ENCODE measurements around the gene ANO10.
"Not testable (repeated sequence)": the region's sequence is repeated elsewhere in the genome, so short reads cannot be mapped to it uniquely, and the experiment has no call there.

Gene ANO10

DNA sequence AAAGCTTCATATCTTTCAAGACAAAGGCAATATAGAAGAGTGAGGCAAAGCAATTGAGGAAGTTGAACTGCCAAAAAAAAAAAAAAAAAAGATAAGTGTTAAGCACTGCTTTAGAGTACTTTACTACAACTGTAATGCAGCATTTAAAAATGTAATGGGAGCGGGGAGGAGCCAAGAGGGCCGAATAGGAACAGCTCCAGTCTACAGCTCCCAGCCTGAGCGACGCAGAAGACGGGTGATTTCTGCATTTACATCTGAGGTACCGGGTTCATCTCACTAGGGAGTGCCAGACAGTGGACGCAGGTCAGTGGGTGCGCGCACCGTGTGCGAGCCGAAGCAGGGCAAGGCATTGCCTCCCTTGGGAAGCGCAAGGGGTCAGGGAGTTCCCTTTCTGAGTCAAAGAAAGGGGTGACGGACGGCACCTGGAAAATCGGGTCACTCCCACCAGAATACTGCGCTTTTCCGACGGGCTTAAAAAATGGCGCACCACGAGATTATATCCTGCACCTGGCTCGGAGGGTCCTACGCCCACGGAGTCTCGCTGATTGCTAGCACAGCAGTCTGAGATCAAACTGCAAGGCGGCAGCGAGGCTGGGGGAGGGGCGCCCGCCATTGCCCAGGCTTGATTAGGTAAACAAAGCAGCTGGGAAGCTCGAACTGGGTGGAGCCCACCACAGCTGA lies 56.0 kb downstream of the ANO10 start:
- not testable (repeated sequence) for DNase-seq

DNA sequence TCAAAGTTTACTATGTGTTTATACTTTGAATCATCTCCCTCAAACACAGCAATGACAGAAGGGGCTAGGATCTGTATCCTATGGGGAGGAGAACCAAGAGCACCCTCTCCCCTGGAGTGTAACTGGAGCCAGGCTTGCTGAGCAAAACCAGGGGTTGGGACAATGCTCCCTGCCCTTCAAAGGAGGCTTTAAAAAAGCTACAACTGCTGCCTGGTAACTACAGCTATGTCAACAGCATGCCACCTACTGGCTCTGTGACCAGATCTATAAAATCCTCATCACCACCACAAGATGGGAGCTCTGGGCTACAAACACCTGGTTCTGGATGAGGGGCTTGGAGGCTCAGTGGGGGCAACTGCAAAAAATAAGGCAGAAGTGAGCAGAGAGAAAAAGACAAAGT lies 61.9 kb downstream of the ANO10 start:
- no peak for DNase-seq

DNA sequence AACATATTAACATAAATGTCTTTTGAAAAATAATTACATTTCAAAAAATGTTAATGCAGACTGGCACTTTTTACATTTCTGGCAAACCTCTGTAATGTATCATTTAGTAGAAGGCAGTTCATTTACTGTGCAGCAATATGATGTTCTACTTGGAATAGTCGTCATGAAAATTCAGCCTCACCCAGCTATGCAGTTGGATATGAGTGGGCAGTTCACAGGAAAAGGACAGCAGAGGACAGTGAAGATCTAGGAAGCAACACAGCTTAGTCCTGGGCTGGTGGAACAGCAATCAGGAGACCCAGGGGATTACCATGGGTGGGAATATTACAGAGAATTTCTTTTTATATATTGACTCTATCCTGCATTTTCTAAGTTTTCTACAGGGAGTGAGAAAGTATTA lies 63.6 kb downstream of the ANO10 start:
- no peak for DNase-seq

DNA sequence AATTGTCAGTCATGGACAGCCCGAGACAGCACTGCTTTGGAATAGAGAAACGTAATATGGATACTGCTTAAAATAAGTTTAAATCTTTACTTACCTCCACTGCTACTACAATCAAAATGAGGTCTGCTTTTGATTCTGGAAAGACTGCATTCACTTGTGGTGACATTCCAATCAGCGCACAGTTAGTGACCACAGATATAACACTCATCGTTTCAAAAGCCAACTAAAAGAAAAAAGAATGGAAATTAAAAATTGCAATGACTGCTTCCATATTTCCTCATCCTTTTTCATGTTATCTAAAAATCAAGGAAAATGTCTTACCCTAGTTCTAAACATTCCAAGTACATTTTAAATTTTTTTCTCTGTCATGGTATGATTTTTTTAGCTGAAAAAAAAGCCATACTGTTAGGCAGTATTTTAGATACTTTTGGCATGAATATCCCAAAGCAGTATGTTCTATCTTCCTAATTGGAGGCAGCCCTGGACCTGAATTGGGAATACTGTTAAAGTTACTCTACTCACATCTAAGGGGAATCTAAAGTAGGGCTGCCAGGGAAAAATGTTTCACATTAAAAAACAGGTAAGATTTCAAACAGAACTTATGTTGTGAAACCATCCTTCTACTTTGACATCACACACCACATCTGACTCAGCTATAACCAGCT lies 72.1 kb downstream of the ANO10 start:
- no peak for DNase-seq

DNA sequence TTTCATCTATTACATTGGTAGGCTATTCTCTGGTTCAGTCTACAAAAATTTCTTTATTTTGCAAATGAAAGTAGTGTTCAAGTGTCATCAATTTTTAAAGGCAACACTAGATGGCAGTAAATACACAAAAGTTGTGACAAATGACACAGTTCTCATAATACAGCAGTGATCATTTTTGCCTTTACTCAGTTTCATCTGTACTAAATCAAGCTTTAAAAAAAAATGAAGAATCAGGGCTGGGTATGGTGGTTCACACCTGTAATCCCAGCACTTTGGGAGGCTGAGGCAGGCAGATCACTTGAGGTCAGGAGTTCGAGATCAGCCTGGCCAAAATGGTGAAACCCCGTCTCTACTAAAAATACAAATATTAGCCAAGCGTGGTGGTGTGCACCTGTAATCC lies 77.5 kb downstream of the ANO10 start:
- not testable (repeated sequence) for DNase-seq

DNA sequence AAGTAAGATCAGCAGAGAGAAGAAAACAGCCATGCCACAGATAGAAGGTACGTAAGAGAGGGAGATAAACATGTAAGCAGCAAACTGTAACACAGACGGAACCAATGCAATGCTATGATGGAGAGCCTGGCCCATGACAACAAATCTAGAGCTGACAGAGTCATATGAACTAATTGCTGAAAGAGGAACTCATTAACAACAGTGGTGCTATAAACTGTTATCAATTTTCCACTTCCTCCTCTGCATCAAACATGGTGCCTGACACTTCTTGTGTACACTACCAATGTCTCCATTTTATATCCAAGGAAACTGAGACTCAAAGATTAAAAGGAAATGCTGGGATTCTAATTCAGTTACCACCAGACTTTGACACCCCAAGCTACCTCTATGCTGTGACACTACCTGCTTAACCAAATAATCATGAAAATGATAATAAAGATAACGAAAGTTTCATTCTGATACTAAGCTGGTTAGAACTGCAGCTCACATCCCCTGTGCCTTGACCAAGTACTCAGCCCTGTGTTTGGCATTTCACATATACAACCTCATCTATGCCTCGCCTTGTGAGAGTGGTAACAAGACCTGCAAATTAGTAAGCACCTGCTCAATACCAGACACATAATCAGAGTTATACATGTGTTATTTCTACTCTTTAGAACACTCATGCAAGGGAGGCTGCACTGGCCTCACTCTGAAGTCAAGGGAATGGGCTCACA lies 79.3 kb downstream of the ANO10 start:
- DNase-seq: no peak

DNA sequence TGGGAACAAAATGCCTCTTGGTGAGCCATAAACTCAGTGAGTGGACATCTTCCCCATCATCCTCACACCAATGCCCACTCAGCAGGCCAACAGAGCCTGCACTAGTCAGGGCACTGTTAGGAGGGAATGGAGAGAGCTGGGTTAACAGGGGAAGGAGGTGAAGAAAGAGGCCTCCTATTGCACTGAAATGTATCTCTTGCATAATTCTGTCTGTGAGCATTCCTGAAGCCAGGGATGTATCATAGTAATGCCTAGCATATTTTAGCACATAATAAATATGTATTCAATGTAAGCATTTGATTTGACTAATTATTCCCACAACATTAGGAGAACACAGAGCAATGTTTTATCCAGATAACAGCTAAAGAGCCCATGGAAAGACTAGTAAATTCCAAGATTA lies 81.2 kb downstream of the ANO10 start:
- DNase-seq: no peak

DNA sequence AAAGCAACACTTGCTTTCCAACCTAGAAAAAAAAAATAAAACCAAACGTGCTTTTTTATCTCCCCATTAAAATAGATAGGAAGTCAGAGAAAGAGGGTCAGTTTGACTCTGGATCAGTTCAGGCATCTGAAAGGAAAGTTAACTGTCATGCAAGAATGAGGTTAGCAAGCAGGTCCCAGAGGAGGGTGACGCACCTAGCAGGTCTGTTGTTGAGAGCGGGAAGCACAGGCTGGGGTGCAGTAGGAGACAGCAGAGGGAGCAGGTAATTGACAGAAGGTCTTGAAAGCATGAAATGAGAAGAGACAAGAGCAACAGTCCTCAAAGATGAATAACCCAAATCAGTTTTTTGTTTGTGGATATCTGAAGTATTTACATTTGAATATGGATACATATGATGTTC lies 82.5 kb downstream of the ANO10 start:
- no peak for DNase-seq

DNA sequence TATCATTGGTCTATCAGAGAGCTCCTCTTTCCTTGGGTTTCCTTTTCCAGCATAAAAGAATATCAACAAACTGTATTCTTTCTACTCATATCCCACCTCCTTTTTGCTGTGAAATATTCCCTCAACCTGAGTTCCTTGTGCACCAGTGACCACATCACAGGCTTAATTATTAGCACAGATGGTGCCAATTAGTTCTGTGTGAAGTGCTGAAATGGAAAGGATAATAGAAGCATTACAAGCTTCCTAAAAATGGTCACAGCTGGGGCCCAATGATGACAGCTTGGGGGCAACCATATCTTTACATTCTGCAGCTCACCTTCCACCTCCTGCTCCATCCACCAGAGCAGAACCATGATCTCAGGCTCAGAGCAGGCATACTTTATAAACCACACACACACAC lies 84.6 kb downstream of the ANO10 start:
- DNase-seq: no peak

DNA sequence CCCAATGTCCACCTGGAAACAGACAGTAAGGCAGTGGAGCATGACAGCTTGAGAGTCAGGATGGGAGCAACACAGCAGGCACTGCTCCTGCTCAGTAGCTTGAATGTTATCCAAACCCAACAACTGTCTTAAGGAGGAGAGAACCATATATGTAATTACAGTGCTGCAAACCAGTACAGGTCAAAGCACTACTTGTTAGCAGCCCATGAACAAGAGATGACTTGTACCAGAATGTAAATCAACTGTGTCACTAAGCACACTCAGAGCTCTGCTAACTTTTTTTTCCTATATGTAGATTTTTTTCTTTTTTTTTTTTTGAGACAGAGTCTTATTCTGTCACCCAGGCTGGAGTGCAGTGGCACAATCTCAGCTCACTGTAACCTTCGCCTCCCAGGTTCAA lies 87.1 kb downstream of the ANO10 start:
- DNase-seq: no peak

DNA sequence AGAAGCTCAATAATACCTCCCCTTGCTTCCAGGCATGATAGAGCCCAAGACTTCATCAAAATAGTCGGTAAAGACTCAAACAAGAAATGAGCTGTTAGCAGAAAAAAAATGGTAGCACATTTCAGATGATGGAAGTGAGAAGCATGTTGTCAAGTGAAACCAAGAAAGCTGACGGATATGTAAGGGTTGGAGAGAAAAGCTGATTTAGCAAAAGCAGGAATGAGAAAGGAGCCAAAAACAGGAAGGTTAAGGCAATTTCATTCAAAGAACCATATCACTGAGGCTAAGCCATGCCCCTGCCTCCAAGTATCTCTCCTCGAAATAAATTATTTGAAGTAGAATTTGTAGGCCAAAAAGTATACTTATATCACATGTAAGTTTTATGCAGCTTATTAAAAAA lies 88.8 kb downstream of the ANO10 start:
- DNase-seq: no peak

DNA sequence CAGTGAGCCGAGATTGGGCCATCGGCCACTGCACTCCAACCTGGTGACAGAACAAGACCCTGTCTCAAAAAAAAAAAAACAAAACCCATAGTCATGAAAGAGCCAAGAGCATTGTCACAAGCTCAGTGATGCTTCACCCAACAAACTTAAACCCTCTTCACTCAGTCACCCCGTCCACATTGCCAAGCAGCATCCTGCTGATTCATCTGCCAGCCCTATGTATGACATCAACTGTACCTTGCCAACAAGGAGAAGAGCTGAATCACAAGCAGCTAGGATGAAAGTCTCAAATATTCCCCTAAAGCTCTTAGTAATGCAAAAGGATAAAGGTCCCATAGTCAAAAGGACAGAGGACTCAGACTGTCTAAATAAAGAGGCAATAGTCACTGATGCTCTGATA lies 90.0 kb downstream of the ANO10 start:
- no peak for DNase-seq

DNA sequence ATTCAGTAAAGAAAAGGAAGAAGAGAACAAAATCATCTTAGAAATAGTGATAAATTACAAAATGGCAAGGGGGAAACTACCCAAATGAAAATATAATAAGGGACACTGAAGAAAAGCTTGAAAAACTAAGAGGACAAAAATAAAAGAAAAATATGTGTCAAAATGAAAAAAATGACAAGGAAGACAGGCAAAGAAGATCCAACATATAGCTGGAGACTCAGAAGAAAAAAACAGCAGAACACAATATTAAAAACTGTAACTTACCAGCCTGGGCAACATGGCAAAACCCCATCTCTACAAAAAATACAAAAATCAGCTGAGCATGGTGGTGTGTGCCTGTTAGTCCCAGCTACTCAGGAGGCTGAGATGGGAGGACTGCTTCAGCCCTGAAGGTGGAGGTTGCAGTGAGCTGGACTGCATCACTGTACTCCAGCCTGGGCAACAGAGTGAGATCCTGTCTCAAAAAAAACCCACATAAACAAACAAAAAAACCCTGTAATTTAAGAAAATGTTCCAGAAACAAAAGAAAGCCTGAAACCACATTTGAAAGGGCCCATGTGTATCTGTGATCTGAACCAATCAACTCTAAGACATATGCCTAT lies 93.2 kb downstream of the ANO10 start:
- no peak for DNase-seq

DNA sequence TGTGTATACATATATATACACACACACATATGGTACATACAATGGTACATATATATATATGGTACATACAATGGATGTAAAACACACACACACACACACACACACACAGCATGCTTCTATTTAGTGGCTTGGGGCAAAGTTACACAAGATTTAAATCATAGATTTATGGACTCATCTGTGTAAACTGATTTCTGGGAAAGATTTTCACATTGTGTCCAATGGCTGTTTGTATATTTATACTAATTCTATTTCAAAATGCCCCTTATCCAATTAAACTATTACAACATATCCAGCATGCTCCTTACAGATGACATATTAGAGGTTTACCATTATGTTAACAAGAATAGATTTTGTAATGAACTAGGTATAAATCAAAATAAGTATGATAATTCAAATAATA lies 94.9 kb downstream of the ANO10 start:
- no peak for DNase-seq

DNA sequence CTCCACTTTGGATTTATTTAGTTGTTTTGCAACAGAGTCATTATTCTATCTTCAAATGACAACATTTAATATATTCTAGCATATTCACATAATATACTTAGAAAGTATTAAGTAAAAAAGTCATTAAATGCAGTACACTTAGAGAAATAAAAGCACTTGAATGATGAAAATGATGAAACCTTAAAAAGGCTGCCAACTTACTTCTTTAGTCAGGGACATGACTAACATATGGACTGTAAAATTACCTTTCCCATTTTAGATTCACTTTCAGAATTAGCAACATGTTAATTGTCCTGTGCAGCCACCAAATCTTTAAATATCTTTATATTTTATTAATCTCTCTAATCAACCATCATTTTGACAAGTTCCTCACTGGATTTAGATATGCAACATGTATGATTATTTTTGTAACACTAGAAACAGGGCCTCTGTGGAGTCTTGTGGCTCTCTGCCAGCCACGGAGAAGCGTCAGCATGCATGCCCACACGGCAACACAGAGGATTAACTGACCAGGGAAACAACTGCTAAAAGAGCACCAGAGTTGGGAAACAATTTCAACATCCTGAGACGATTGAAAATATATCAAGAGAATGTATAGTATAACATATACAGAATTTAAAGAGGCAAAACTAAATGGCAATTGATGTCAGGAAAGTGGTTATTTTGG lies 95.7 kb downstream of the ANO10 start:
- DNase-seq: no peak

DNA sequence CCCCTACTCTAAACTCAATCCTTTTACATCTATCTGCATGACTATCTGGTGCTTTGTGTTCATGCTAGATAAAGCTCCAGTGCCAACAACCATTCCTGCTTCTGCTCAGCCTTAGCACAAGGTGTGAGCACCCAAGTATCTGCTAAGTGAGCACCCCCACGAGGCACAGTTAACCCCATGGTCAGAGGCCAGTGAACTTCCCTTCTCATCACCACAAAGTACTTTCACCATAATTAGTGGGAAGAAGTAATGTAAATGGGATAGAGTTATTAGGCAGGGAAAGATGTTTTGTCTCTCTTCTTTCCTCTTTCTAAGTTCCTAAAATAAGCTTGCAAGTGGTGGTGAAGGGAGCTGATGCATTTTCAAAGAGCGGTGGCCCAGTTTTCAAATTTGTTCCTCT lies 96.4 kb downstream of the ANO10 start:
- no peak for DNase-seq

DNA sequence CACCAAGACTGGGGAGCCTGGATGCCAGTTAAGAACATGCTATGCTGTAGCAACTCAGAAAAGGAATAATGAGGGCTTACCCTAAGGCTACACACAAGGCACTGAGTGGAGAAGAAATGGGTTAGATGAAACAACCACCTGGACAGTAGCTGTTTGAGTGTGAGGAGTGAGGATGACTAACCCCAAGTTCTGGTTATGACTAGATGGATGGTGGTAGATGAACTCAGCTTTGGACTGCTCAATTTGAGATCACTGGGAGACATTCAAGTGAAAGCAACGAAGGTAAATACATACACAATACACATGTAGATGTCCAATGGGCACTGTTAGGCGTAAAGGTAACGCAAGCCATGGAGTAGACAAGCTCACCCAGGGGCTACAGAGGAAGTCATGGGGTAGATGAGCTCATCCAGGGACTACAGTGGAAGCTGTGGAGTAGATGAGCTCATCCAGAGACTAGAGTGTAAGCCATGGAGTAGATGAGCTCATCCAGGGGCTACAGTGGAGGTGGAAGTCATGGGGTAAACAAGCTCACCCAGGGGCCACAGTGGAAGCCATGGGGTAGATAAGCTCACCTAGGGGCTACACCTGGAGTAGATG lies 98.3 kb downstream of the ANO10 start:
- no peak for DNase-seq

DNA sequence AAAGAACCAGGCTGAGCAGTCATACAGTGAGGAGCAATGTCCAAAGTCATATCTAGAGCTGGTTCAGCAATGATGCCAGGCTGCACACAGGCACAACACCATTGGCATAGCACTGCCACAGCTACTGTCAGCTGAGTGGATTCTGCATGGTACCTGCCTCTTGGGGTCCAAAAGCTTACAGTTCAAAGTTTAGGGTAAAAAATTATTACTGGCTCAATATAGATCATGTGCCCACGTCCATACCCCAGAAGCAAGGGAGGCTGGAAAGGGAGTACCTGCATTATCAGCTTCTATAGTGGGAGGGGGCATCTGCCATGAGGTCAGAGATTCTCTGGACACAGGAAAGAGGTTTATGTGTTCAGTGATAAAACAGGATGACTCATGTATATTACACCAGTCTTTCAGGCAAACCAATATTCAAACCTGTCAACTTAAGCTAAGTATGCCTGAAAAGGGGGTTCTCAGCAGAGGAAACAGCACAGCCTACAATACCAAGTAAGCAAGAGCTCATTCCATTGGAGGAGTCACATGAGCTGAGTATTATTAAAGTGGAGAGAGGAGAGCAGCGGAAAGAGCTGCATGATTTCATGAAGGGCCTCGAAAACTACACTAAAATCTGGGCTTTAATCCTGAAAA lies 99.0 kb downstream of the ANO10 start:
- DNase-seq: no peak

DNA sequence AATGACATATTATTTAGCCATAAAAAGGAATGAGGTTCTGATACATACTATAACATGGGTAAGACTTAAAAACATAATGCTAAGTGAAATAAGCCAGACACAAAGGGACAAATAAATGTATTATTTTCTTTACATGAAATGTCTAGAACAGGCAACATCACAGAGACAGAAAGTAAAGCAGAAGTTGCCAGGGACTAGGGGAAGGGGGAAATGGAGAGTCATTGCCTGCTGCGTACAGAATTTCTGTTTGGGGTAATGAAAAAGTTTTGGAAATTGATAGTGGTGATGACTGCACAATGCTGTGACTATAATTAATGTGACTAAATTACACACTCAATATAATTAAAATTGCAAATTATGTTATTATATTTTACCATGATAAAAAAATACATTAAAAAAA lies 99.9 kb downstream of the ANO10 start:
- DNase-seq: no peak

DNA sequence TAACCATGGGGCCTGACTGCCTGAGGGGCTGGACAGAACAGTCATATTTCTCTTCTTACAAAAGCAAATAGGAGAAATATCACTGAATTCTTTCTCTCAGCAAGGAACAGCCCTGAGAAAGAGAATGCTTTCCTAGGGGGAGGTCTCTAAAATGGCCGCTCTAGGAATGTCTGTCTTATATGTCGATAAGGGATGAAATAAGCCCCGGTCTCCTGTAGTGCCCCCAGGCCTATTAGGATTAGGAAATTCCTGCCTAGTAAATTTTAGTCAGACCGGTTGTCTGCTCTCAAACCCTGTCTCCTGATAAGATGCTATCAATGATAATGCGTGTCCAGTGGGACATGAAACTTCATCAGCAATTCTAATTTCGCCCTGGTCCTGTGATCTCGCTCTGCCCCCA lies 103.3 kb downstream of the ANO10 start:
- not testable (repeated sequence) for DNase-seq

DNA sequence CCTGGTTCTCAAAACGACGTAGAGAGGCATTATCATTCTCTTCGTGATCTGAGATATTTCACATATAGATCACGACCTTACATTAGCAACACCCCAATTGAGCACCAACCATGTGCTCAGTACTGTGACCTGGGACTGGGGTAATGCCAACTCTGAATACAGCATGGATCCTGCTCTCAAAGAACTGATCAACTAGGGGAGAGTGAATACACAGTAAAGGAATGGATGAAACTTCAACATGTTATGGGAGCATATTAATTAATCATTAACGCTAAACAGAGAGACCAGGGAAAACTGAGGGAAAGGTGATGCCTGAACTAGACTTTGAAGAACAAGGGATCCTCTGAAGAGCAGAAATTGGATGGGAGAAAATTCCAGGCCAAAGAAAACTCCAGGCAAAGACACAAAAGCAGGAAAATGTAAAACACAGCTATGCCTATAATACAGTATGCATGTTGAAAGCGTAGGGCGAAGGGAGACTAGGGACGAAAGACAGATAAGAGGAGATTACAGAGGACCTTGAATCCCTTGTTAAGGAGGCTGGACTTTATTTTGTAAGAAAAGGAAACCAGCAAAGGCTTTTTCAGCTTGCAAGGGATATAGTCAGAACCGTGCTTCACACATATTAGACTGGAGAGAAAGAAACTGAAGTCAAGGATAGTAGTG lies 105.7 kb downstream of the ANO10 start:
- DNase-seq: no peak

All from activated CD8-positive, alpha-beta memory T cell treated with anti-CD3 and anti-CD28 coated beads for 24 hours (primary cell).